ENCODE data around the gene ZFP36. TPM values are rescaled to one million over a fixed set of nuclear protein-coding genes. Genes with fewer than 3 reads are reported as not detected.

ZFP36 gene
- total RNA-seq, 1 donor from 2014 or later: 21.6 TPM

DNA sequence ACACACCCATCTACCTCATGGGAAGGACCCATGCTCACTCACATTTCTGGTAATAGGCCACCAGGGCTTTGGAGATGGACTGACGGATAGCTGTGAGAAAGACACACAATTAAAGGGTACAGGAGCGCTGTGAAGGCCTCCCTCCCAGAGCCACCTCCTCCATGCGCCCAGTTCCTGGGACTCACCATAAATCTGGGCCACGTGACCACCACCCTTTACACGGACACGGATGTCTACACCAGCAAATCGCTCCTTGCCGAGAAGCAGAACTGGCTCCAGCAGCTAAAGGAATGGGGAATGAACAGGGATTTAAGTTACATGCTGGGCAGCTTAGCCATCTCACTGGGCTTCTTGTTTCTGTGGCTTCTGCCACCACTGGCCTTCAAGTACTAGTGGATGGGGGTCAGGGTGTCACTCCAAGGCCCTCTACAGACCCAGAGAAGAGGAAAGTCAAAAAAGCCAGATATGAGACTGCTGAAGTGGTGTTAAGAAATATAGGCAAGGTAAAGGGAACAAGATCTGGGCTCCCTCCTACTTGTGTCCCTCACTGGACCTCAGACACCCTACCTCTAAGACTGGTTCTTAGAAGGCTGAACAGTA, 26.9 kb downstream of the ZFP36 start:
- Histone ChIP-seq H3K4me2 (ENCODE audit: low read length) (peak overlapping the region; percentile 88), H4K20me1 (ENCODE audit: insufficient read depth, low read length) (peaks cover 29% of the 10 kb centered on the region), H3K79me2 (ENCODE audit: insufficient read depth, low read length) (peaks cover 39% of the 10 kb centered on the region), H3K36me3 (ENCODE audit: insufficient read depth, low read length) (peaks cover 26% of the 10 kb centered on the region), H2AFZ (ENCODE audit: low read depth, low read length) (no peak overlapping the region), H3K4me3 (ENCODE audit: insufficient read depth, low read depth, low read length) (peak overlapping the region; percentile 99), H3K27me3 (ENCODE audit: insufficient read depth, low read length) (no peaks in the 10 kb centered on the region), H3K9ac (ENCODE audit: low read length) (peak overlapping the region; percentile 99), H3K27ac (ENCODE audit: low read depth, low read length) (peak overlapping the region; percentile 94), H3K9me3 (ENCODE audit: insufficient read depth, low read depth, low read length) (no peaks in the 10 kb centered on the region), H3K4me1 (ENCODE audit: insufficient read depth, low read length) (peaks cover 33% of the 10 kb centered on the region)
- FAIRE-seq (no peak), DNase-seq (ENCODE audit: low read depth) (no peak)
- peak overlapping the region; percentile 75 for H3K27ac Mint-ChIP-seq (ENCODE audit: unreplicated experiment)
- H3K4me3 Mint-ChIP-seq (ENCODE audit: unreplicated experiment): peak overlapping the region; percentile 100
- no peaks in the 10 kb centered on the region for H3K27me3 Mint-ChIP-seq (ENCODE audit: low read depth, unreplicated experiment)
- peaks cover 28% of the 10 kb centered on the region for H3K4me1 Mint-ChIP-seq (ENCODE audit: low read depth, unreplicated experiment)
- no peaks in the 10 kb centered on the region for H3K9me3 Mint-ChIP-seq (ENCODE audit: unreplicated experiment)
- TF ChIP-seq, protein P1, sequence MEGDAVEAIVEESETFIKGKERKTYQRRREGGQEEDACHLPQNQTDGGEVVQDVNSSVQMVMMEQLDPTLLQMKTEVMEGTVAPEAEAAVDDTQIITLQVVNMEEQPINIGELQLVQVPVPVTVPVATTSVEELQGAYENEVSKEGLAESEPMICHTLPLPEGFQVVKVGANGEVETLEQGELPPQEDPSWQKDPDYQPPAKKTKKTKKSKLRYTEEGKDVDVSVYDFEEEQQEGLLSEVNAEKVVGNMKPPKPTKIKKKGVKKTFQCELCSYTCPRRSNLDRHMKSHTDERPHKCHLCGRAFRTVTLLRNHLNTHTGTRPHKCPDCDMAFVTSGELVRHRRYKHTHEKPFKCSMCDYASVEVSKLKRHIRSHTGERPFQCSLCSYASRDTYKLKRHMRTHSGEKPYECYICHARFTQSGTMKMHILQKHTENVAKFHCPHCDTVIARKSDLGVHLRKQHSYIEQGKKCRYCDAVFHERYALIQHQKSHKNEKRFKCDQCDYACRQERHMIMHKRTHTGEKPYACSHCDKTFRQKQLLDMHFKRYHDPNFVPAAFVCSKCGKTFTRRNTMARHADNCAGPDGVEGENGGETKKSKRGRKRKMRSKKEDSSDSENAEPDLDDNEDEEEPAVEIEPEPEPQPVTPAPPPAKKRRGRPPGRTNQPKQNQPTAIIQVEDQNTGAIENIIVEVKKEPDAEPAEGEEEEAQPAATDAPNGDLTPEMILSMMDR (IDR thresholded peaks at IDR 0.05; ENCODE audit: insufficient read depth, low read depth, low read length): no peak
- no peak for TF ChIP-seq EZH2 (IDR thresholded peaks at IDR 0.05; ENCODE audit: insufficient read depth, low read length)
- peaks cover 14% of the 10 kb centered on the region for H3K36me3 Mint-ChIP-seq (ENCODE audit: low read depth, unreplicated experiment)

DNA sequence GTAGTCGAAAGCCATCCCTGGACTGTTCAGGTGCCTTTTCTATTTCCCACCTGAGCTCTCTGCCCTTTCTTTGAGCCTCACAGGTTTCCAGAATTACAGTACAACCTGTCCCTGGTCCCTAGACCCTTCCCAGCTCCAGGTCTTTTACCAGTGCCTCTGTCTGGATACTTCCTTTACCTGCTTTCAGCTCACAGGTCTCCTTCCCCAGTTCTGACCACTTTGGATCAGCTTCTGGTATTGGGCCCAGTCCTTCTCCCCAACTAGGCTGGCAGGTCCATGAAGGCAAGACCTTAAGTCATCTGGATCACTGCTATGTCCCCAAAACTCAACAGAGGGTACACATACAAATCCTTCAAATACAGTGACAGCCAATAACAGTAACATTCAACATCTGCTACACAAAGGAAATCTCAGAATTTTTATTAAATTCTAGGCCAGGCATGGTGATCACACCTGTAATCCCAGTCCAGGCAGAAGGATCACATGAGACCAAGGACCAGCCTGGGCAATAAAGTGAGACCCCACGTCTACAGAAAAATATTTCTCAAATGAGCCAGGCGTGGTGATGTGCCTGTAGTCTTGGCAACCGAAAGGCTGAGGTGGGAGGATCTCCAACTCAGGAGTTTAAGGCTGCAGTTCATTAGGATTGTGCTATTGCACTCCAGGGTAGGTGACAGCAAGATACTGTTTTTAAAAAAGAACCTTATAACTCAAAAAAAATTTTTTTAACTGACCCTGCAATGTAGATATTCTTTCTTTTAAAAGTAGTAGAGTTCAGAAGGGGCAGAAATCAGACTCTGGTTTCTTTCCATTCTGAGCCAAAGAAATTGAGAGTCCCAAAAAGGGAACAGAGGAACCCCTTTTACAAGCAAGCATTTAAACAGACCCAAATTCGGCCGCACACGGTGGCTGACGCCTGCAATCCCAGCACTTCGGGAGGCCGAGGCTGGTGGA, 27.8 kb downstream of the ZFP36 start:
- TF ChIP-seq, protein P1 (IDR thresholded peaks at IDR 0.05; ENCODE audit: insufficient read depth, low read depth, low read length): no peak
- no peak for TF ChIP-seq EZH2 (IDR thresholded peaks at IDR 0.05; ENCODE audit: insufficient read depth, low read length)
- Mint-ChIP-seq H3K4me3 (ENCODE audit: unreplicated experiment) (peak overlapping the region; percentile 100), H3K4me1 (ENCODE audit: low read depth, unreplicated experiment) (peaks cover 24% of the 10 kb centered on the region), H3K9me3 (ENCODE audit: unreplicated experiment) (no peaks in the 10 kb centered on the region), H3K27me3 (ENCODE audit: low read depth, unreplicated experiment) (no peaks in the 10 kb centered on the region), H3K36me3 (ENCODE audit: low read depth, unreplicated experiment) (peaks cover 14% of the 10 kb centered on the region), H3K27ac (ENCODE audit: unreplicated experiment) (peak overlapping the region; percentile 89)
- Histone ChIP-seq H2AFZ (ENCODE audit: low read depth, low read length) (no peak overlapping the region), H3K4me2 (ENCODE audit: low read length) (peak overlapping the region; percentile 88), H3K4me1 (ENCODE audit: insufficient read depth, low read length) (peaks cover 26% of the 10 kb centered on the region), H3K36me3 (ENCODE audit: insufficient read depth, low read length) (peaks cover 26% of the 10 kb centered on the region), H3K79me2 (ENCODE audit: insufficient read depth, low read length) (peaks cover 39% of the 10 kb centered on the region), H3K4me3 (ENCODE audit: insufficient read depth, low read depth, low read length) (peak overlapping the region; percentile 99), H3K9me3 (ENCODE audit: insufficient read depth, low read depth, low read length) (no peaks in the 10 kb centered on the region), H3K27me3 (ENCODE audit: insufficient read depth, low read length) (no peaks in the 10 kb centered on the region), H3K27ac (ENCODE audit: low read depth, low read length) (peak overlapping the region; percentile 94), H3K9ac (ENCODE audit: low read length) (peak overlapping the region; percentile 99), H4K20me1 (ENCODE audit: insufficient read depth, low read length) (peaks cover 29% of the 10 kb centered on the region)
- no peak for DNase-seq (ENCODE audit: low read depth)
- no peak for FAIRE-seq
